GM18526 (cell line): Measurements from ENCODE around the gene RBM11.

Experiments
- POLR2A ChIP-seq: IDR thresholded peaks from 3 replicates; pipeline ENCODE4 v1.6.1; 2011; ENCODE audit not compliant: insufficient read length; ENCODE audit errors: extremely low read depth

The RBM11 gene, protein sequence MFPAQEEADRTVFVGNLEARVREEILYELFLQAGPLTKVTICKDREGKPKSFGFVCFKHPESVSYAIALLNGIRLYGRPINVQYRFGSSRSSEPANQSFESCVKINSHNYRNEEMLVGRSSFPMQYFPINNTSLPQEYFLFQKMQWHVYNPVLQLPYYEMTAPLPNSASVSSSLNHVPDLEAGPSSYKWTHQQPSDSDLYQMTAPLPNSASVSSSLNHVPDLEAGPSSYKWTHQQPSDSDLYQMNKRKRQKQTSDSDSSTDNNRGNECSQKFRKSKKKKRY

DNA sequence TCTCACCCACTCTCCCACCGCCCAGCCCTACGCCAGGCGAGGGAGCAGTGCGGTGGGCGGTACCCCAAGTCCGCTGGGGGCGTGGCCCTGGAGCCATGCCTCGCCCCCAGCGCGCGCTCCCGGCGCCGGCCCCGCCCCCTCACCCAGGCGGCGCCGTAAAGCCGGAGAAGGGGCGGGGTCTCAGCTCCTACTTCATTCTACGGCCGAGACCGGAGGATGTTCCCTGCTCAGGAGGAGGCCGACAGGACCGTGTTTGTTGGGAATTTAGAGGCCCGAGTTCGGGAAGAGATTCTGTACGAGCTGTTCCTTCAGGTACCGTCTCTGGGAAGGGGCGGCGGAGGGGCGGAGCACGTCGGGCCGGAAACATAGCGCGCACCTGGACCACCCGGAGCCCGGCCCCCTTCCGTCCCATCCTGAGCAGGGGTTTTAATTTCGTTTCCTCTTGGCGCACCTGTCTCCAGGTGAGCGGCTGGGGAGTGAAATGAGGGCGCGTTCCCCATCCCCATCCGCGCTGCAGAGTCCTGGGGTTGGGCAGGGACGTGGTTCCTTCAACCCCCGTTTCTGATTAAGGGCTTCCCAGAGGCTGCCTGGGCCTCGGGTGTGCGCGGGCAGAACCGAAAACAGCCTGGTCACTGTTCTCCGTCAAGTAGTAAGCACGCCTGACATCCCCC, at the start of gene RBM11:
TSS of gene RBM11 (plus strand) at position 187 of the 671 bp plus-strand sequence. CDS start at position 217, 30 bp downstream.
- TF ChIP-seq POLR2A: no peak

GRCh38 chr21:14206222-14206621, 9.7 kb upstream of the RBM11 start:
- TF ChIP-seq POLR2A: no peak

- no peak for TF ChIP-seq POLR2A
Observed at GRCh38 chr21:14210738-14211137, 5.2 kb upstream of the RBM11 start, which contains the start of gene LIPI. Gene LIPI, minus strand, starts transcription at chr21:14210955. Its CDS starts 110 bp downstream, at chr21:14210845.

- no peak for TF ChIP-seq POLR2A
Observed at GRCh38 chr21:14213164-14213563, 2.8 kb upstream of the RBM11 start.

DNA sequence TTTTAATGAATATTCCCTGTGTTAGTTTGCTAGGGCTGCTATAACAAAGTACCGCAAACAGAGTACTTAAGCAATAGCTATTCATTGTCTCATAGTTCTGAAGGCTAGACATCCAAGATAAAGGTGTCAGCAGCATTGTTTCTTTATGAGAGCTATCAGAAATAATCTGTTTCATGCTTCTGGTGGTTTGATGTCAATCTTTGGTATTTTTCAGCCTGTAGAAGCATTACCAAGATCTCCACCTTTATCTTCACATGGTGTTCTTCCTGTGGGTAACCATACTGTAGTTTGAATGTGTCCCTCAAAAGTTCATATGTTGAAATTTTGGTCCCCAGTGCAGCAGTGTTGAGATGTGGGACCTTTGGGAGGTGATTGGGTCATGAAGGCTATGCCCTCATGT, 7.4 kb downstream of the RBM11 start:
- no peak for TF ChIP-seq POLR2A

GRCh38 chr21:14229399-14229798, 13.4 kb downstream of the RBM11 start:
- no peak for TF ChIP-seq POLR2A

GRCh38 chr21:14235101-14235500, 19.1 kb downstream of the RBM11 start:
- no peak for TF ChIP-seq POLR2A

GRCh38 chr21:14236180-14236579, 20.2 kb downstream of the RBM11 start:
- no peak for TF ChIP-seq POLR2A

DNA sequence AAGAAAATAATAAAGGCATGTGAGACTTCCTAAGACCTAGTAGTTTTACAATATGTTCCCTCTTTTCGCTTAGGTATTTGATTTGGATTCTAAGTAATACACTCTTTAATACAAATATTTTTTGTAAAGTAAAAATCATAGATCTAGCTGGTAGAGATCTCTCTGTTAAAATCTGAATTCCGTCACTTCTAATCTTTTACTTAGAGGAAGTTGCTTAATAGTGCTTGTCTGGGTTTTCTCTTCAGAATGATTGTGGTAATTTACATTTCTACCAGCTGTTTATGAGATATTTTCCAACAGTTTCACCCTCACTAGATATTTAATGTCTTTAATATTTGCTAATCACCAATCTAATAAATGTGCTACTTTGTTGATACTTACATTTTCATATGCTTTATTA, 23.3 kb downstream of the RBM11 start:
- no peak for TF ChIP-seq POLR2A

GRCh38 chr21:14241297-14241696, 25.3 kb downstream of the RBM11 start:
- TF ChIP-seq POLR2A: no peak

DNA sequence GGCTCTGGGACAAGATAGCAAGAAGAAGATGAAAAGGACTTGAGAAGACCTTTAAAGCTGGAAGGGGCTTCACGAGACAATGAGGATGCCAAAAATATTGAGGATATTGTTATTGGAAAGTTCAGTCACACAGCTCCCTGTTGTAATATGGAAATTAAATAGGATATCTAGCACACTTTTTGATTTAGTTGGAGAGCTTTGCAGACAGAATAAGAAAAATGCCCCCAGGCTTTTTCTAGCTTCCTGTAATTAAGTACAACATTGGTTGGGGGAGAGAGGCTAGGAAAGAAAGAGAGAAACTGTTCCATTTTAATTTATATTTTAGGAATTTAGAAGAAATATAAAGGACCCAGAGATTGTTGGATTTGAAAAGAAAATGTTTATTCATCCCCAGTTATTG, 27.5 kb downstream of the RBM11 start:
- no peak for TF ChIP-seq POLR2A

- TF ChIP-seq POLR2A: no peak
Observed at GRCh38 chr21:14243874-14244273, 27.9 kb downstream of the RBM11 start.

GRCh38 chr21:14244911-14245310, 29.0 kb downstream of the RBM11 start:
- TF ChIP-seq POLR2A: no peak

- TF ChIP-seq POLR2A: no peak
Observed at GRCh38 chr21:14245711-14246110, 29.8 kb downstream of the RBM11 start.

DNA sequence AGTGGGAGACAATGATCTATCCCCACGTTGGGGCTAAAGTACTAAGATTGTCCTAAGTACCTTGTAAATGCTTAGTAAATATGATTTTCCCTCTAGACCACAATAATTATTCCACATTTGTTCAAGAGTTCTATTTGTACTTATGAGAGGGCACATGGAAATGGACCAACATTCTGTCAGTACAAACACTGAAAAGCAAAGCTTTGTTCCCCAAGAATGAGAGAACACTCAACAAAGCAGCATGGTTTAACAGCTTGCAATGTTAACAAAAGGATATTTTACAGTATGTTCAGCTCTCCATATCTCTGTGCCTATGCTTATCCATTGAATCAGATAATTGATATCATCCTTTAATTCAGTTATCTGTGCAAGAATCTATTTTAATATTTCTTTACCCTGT, 35.4 kb downstream of the RBM11 start:
- TF ChIP-seq POLR2A: no peak

DNA sequence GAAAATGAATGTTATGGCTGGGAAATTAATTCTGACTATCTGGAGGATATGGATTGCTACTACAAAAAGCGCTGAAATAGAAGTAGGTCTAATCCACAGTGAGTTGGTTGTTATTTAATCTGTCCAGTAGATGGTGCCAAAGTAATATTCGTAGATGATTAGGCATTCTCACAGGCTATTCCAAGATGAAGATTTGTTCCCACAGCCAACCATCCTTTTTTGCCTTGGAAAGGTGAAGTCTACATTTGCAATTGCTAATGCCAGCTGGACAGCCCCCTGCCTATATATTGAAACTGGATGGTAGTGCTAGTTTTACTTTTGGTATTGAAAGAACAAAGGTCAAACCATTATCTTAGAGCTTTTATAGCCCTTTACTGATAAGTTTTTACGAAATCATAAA, 43.8 kb downstream of the RBM11 start:
- TF ChIP-seq POLR2A: no peak
